Rectal smooth muscle tissue (tissue), 1 donor: Measurements from ENCODE around the gene OR10V1.
"Not testable (repeated sequence)": the region's sequence is repeated elsewhere in the genome, so short reads cannot be mapped to it uniquely, and the experiment has no call there.

Experiments
- H3K27ac ChIP-seq: one replicate; pipeline ENCODE4 v1.7.0; 2013; ENCODE audit warnings: low read depth, low read length, inconsistent platforms
- H3K27me3 ChIP-seq: one replicate; pipeline ENCODE4 v1.7.0; 2013; ENCODE audit warnings: low read length; ENCODE audit not compliant: control insufficient read depth, insufficient read depth
- H3K36me3 ChIP-seq: one replicate; pipeline ENCODE4 v1.7.0; 2013; ENCODE audit warnings: low read length; ENCODE audit not compliant: control insufficient read depth, insufficient read depth
- H3K4me1 ChIP-seq: one replicate; pipeline ENCODE4 v1.7.0; 2013; ENCODE audit warnings: low read length; ENCODE audit not compliant: control insufficient read depth, insufficient read depth
- H3K4me3 ChIP-seq: one replicate; pipeline ENCODE4 v1.7.0; 2013; ENCODE audit warnings: low read length
- H3K9ac ChIP-seq: one replicate; pipeline ENCODE4 v1.7.0; 2013; ENCODE audit warnings: low read length

OR10V1 gene

DNA sequence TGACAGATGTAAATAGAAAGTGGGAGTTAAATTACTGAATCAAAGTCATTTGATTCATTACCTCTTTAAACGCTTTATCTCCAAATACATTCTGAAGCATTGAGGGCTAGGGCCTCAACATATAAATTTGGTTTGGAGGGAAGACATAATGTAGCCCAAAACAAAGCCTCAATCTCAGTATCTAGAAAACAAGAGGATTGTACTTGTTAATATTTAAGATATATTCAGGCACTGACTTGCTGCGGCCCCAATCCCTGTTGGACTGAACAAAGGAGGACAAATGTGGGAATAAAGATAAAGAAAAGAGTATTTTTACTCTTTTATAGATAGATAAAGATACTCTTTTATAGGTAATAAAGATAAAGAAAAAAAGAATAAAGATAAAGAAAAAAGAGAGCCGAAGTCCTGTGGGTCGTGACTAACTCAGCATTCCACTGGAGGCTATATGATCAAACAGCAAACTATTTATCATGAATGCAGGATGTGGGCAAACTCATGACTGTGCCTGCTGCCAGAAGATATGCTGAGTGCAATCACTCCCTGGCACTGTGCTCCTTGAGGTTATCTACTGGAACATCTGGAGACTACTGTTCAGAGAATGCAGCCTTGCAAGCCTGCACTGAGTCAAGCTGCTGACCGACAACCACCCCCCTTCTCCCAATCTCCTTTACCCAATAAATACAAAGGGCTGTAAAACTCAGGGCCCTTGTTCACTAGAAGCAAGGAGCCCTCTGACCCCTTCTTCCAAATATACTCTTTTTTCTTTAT is 6.9 kb downstream of the OR10V1 start:
- no peak overlapping the region for H3K27ac ChIP-seq

DNA sequence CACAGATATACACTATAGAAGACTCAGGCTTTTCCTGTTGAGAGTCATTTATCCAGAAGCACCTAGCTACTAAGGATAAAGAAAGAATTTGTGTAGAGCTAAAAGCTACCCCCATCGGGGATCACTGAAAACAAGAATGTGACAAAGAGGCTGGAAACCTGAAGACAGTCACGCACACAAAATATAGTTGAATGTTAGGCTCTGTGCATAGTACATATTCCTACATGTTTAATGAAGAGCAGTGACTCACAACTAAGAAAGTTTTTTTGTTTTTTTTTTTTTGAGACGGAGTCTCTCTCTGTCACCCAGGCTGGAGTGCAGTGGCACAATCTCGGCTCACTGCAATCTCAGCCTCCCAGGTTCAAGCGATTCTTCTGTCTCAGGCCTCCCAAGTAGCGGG is 8.4 kb downstream of the OR10V1 start:
- no peak overlapping the region for H3K27ac ChIP-seq
- H3K27me3 ChIP-seq, result no peaks in the 10 kb centered on the region
- no peak overlapping the region for H3K4me3 ChIP-seq
- no peak overlapping the region for H3K9ac ChIP-seq
- H3K36me3 ChIP-seq, result no peaks in the 10 kb centered on the region
- H3K4me1 ChIP-seq, result no peaks in the 10 kb centered on the region

More for the DNA sequence above, 6.9 kb downstream of the OR10V1 start:
- Histone ChIP-seq H3K4me1 (no peaks in the 10 kb centered on the region), H3K36me3 (no peaks in the 10 kb centered on the region), H3K27me3 (no peaks in the 10 kb centered on the region), H3K9ac (no peak overlapping the region), H3K4me3 (no peak overlapping the region)

GRCh38 chr11:59703515-59703914 is 10.1 kb downstream of the OR10V1 start:
- not testable (repeated sequence) for H3K27ac ChIP-seq, H3K36me3 ChIP-seq, H3K27me3 ChIP-seq, H3K4me3 ChIP-seq, H3K9ac ChIP-seq, H3K4me1 ChIP-seq

GRCh38 chr11:59700157-59700556 is 13.5 kb downstream of the OR10V1 start:
- H3K4me3 ChIP-seq, H3K36me3 ChIP-seq, H3K27me3 ChIP-seq, H3K9ac ChIP-seq, H3K27ac ChIP-seq, H3K4me1 ChIP-seq: not testable (repeated sequence)

GRCh38 chr11:59698506-59698905 is 15.1 kb downstream of the OR10V1 start:
- Histone ChIP-seq H3K36me3 (no peaks in the 10 kb centered on the region), H3K9ac (no peak overlapping the region), H3K4me1 (no peaks in the 10 kb centered on the region), H3K4me3 (no peak overlapping the region), H3K27ac (no peak overlapping the region), H3K27me3 (no peaks in the 10 kb centered on the region)

DNA sequence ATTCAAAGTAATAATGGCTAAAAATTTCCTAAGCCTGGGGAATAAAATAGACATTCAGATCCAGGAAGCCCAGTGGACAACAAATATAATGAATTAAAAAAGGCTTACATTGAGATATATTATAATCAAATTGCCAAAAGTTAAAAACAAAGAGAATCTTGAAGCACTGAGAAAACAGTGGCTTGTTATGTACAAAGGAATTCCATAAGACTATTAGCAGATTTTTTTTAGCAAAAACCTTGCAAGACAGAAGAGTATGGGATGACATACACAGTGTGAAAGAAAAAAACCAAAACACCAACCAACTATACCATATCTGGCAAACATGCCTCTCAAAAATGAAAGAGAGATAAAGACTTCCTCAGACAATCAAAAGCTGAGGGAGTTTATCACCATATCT is 20.7 kb downstream of the OR10V1 start:
- no peaks in the 10 kb centered on the region for H3K27me3 ChIP-seq
- H3K4me1 ChIP-seq, result no peaks in the 10 kb centered on the region
- H3K4me3 ChIP-seq, result no peak overlapping the region
- H3K27ac ChIP-seq, result no peak overlapping the region
- no peak overlapping the region for H3K9ac ChIP-seq
- no peaks in the 10 kb centered on the region for H3K36me3 ChIP-seq

GRCh38 chr11:59691156-59691555 is 22.5 kb downstream of the OR10V1 start:
- no peaks in the 10 kb centered on the region for H3K27me3 ChIP-seq

GRCh38 chr11:59689015-59689414 is 24.6 kb downstream of the OR10V1 start:
- no peaks in the 10 kb centered on the region for H3K27me3 ChIP-seq
- H3K27ac ChIP-seq, result no peak overlapping the region
- H3K4me1 ChIP-seq, result no peaks in the 10 kb centered on the region
- H3K36me3 ChIP-seq, result no peaks in the 10 kb centered on the region
- no peak overlapping the region for H3K9ac ChIP-seq
- H3K4me3 ChIP-seq, result no peak overlapping the region

More at GRCh38 chr11:59691156-59691555, 22.5 kb downstream of the OR10V1 start:
- no peak overlapping the region for H3K9ac ChIP-seq
- no peaks in the 10 kb centered on the region for H3K4me1 ChIP-seq
- no peak overlapping the region for H3K4me3 ChIP-seq
- no peak overlapping the region for H3K27ac ChIP-seq
- no peaks in the 10 kb centered on the region for H3K36me3 ChIP-seq

DNA sequence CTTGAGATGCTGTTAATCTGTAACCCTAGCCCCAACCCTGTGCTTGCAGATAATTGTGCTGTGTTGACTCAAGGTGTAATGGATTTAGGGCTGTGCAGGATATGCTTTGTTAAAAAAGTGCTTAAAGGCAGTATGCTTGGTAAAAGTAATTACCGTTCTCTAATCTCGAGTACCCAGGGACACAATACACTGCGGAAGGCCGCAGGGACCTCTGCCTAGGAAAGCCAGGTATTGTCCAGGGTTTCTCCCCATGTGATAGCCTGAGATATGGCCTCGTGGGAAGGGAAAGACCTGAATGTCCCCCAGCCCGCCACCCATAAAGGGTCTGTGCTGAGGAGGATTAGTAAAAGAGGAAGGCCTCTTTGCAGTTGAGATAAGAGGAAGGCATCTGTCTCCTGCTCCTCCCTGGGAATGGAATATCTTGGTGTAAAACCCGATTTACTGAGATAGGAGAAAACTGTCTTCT is 32.4 kb downstream of the OR10V1 start:
- H3K4me3 ChIP-seq, H3K27me3 ChIP-seq, H3K36me3 ChIP-seq, H3K9ac ChIP-seq, H3K27ac ChIP-seq, H3K4me1 ChIP-seq: not testable (repeated sequence)

DNA sequence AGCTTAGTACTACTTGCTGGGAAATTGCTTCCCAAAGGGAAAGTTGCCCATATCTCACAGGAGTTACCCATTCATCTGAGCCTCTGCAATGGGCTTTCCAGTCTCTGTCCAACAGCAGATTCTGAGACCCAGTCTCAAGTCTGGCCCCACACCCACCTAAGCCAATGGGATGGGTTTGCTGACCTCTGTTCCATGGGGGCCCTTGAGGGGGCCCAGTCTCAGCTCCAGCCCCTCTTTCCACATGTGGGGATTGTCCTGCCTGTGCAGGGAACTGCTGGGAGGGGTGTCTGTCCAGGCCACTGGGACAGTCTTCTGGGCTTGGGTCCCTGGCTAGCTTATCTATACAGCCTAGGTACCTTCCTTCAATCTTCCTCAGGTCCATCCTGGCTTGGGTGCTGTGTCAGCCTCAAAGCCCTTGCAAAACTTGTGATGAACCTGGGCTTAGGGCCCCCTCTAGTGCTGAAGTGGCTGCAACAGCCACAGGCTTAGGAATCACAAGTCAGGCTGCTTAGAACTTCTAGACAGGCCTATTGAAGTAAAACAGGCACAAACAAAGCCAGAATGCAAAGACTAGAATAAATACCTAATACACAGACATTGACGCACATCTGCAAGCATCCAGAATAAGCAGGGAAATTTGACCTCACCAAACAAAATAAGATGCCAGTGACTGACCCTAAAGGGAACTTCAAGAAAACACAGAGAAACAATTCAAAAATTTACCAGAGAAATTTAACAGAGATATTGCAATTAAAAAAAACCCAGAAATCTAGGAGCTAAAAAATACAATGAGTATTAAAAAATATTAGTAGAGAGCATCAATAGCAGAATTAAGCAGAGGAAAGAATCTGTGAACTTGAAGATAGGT is 33.1 kb downstream of the OR10V1 start:
- Histone ChIP-seq H3K27ac (no peak overlapping the region), H3K36me3 (no peaks in the 10 kb centered on the region), H3K9ac (no peak overlapping the region), H3K27me3 (no peaks in the 10 kb centered on the region), H3K4me3 (no peak overlapping the region), H3K4me1 (no peaks in the 10 kb centered on the region)

GRCh38 chr11:59679347-59679746 is 34.3 kb downstream of the OR10V1 start:
- H3K9ac ChIP-seq, result no peak overlapping the region
- H3K27ac ChIP-seq, result no peak overlapping the region
- H3K4me1 ChIP-seq, result no peaks in the 10 kb centered on the region
- H3K36me3 ChIP-seq, result no peaks in the 10 kb centered on the region
- no peak overlapping the region for H3K4me3 ChIP-seq
- no peaks in the 10 kb centered on the region for H3K27me3 ChIP-seq

GRCh38 chr11:59678813-59679165 is 34.9 kb downstream of the OR10V1 start:
- no peaks in the 10 kb centered on the region for H3K4me1 ChIP-seq
- no peak overlapping the region for H3K9ac ChIP-seq
- H3K27ac ChIP-seq, result no peak overlapping the region
- H3K4me3 ChIP-seq, result no peak overlapping the region
- H3K27me3 ChIP-seq, result no peaks in the 10 kb centered on the region
- no peaks in the 10 kb centered on the region for H3K36me3 ChIP-seq
